Measurements from ENCODE around the gene OGFOD2.

GRCh38 chr12:122982963-122983788, 8.1 kb downstream of the OGFOD2 start:
- TF ChIP-seq, protein P1, sequence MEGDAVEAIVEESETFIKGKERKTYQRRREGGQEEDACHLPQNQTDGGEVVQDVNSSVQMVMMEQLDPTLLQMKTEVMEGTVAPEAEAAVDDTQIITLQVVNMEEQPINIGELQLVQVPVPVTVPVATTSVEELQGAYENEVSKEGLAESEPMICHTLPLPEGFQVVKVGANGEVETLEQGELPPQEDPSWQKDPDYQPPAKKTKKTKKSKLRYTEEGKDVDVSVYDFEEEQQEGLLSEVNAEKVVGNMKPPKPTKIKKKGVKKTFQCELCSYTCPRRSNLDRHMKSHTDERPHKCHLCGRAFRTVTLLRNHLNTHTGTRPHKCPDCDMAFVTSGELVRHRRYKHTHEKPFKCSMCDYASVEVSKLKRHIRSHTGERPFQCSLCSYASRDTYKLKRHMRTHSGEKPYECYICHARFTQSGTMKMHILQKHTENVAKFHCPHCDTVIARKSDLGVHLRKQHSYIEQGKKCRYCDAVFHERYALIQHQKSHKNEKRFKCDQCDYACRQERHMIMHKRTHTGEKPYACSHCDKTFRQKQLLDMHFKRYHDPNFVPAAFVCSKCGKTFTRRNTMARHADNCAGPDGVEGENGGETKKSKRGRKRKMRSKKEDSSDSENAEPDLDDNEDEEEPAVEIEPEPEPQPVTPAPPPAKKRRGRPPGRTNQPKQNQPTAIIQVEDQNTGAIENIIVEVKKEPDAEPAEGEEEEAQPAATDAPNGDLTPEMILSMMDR (IDR thresholded peaks at IDR 0.05): no peak
- no peak for TF ChIP-seq POLR2A (IDR thresholded peaks at IDR 0.05)
